ENCODE results near the gene GLCE.
"Not testable (repeated sequence)": the region's sequence is repeated elsewhere in the genome, so short reads cannot be mapped to it uniquely, and the experiment has no call there.

The GLCE gene

GRCh38 chr15:69302087-69302486 is 141.7 kb downstream of the GLCE start:
- not testable (repeated sequence) for DNase-seq

GRCh38 chr15:69302929-69303328 is 142.5 kb downstream of the GLCE start:
- no peak for DNase-seq

GRCh38 chr15:69303337-69304181 is 143.1 kb downstream of the GLCE start:
- DNase-seq = no peak

GRCh38 chr15:69304182-69304545 is 143.7 kb downstream of the GLCE start:
- DNase-seq = no peak

- DNase-seq = no peak
These were observed 144.9 kb downstream of the GLCE start for GRCh38 chr15:69305204-69305931.

GRCh38 chr15:69305933-69306568 is 145.6 kb downstream of the GLCE start:
- no peak for DNase-seq

- DNase-seq = no peak
These were observed 147.5 kb downstream of the GLCE start for GRCh38 chr15:69307939-69308338.

GRCh38 chr15:69308949-69309348 is 148.5 kb downstream of the GLCE start:
- DNase-seq = no peak

- no peak for DNase-seq
These were observed 150.9 kb downstream of the GLCE start for GRCh38 chr15:69311319-69311721.

- no peak for DNase-seq
These were observed 153.1 kb downstream of the GLCE start for GRCh38 chr15:69313432-69314000.

- DNase-seq = no peak
These were observed 153.7 kb downstream of the GLCE start for GRCh38 chr15:69314131-69314530.

GRCh38 chr15:69314736-69315135 is 154.3 kb downstream of the GLCE start:
- no peak for DNase-seq

GRCh38 chr15:69315402-69316110 is 155.1 kb downstream of the GLCE start:
- DNase-seq = no peak

- no peak for DNase-seq
These were observed 155.9 kb downstream of the GLCE start for GRCh38 chr15:69316291-69316690.

GRCh38 chr15:69317392-69317841 is 157.0 kb downstream of the GLCE start:
- no peak for DNase-seq

GRCh38 chr15:69318033-69318432 is 157.6 kb downstream of the GLCE start:
- DNase-seq = no peak

GRCh38 chr15:69319384-69320375 is 159.2 kb downstream of the GLCE start:
- DNase-seq = no peak

- no peak for DNase-seq
These were observed 160.6 kb downstream of the GLCE start for GRCh38 chr15:69320977-69321554.
